Activated CD8-positive, alpha-beta memory T cell treated with anti-CD3 and anti-CD28 coated beads for 24 hours (primary cell): ENCODE results near the gene TMEM8B.

Experiments used
- DNase-seq: peaks from one replicate; pipeline ENCODE4 v3.0.0-alpha.2; 2020

TMEM8B gene

DNA sequence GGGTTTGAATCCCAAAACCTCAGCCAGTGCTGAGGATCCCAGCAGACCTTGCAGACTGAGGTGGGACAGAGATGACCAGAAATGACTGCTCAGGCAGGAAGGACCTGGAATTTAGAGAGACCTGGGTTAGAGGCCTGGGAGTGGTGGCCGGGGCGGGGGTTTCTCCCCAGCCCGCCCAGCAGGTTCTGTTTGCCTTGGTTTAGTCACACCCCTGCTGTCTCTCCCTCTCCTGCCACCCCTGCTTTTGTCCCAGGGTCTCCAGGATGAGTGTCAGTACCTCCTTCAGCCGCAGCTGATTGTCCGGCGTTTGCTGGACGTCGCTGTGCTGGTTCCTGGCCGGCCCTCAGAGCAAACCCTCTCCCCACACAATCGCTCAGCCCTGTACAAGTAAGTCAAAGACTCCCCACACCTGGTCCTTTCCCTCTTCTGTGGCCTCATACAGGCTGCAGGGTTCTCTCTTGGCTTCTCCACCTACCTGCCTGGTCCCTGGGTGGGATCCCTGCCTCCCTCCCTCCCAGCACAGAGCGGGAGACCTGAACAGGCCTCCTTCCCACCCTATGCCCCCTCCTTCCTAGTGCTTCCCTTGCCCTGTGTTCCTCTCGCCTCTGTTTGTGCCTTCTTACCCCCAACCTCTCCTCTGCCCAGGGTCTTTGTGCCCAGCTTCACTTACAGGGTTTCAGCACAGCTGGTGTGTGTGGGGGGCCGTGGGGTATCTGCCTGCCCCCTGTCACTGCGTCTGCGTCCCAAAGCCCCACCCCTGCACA lies 12.0 kb downstream of the TMEM8B start:
- no peak for DNase-seq

- DNase-seq, result no peak
Observed at GRCh38 chr9:35841645-35841900, 12.5 kb downstream of the TMEM8B start.

- no peak for DNase-seq
Observed at GRCh38 chr9:35842020-35842745, 13.2 kb downstream of the TMEM8B start.

GRCh38 chr9:35842795-35843194 lies 13.8 kb downstream of the TMEM8B start:
- no peak for DNase-seq

DNA sequence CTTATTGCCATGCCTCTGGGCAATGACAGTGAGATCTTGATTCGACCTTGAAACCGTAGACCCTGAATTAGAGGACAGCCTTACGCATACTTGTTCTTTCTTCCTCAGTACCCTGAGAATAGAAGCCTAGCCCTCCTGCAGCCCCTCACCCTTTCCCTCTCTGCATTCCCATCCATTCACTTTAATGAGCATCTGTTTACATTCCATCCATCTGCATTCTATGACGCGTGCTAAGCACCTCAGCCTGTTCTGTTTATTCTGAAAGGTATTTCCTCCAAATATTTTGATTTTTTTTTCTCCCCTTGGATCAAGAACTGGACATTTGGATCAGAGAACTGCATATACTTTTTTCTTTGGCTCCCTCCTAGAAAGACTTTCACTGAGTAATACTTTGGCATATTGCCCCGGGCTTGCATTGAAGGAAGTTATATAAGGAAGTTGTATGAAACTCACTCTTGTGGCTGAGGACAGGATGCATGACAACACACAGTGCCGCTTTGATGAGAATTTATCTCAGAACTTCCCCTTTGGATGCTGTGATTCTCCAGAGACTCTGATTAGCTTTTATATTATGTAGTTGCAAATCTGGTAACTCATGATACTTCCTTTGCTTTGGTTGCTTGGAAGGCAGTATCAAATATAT lies 15.7 kb downstream of the TMEM8B start:
- DNase-seq, result no peak

DNA sequence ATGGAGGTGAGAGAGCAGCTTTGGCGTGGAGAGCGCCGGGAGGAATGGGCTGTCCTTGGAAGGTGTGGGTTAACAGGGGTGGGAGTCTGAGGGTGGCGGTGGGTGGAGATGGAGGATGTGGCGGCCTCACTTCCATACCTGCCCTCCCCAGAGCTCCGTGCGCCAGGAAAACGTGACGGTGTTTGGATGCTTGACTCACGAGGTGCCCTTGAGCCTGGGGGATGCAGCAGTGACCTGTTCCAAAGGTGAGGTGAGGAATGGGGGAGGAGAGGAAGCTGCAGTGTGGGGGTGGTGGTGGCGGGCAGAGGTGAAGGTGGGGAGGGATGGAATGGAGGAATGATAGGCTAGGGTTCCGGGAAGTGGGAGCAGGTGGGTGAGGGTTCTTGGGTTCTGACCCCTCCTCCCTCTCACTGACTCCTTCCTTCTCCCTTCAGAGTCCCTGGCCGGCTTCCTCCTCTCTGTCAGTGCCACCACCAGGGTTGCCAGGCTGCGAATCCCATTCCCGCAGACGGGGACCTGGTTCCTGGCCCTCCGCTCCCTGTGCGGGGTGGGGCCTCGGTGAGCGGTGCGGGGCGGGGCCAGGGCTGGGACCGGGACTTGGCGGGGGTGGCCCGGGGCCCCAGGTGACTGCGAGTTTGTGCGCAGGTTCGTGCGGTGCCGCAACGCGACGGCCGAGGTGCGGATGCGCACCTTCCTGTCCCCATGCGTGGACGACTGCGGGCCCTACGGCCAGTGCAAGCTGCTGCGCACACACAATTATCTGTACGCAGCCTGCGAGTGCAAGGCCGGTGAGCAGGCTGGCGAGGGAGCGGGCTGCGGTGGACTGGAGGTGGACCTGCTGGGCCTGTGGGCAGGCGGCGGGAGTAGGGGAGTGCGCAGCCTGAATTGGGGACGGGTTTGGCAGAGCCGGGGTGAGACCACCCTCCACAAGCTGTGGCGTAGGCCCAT lies 17.1 kb downstream of the TMEM8B start:
- DNase-seq, result no peak

GRCh38 chr9:35847792-35848572 lies 19.0 kb downstream of the TMEM8B start:
- DNase-seq, result no peak

- no peak for DNase-seq
Observed at GRCh38 chr9:35852267-35852815, 23.3 kb downstream of the TMEM8B start.

DNA sequence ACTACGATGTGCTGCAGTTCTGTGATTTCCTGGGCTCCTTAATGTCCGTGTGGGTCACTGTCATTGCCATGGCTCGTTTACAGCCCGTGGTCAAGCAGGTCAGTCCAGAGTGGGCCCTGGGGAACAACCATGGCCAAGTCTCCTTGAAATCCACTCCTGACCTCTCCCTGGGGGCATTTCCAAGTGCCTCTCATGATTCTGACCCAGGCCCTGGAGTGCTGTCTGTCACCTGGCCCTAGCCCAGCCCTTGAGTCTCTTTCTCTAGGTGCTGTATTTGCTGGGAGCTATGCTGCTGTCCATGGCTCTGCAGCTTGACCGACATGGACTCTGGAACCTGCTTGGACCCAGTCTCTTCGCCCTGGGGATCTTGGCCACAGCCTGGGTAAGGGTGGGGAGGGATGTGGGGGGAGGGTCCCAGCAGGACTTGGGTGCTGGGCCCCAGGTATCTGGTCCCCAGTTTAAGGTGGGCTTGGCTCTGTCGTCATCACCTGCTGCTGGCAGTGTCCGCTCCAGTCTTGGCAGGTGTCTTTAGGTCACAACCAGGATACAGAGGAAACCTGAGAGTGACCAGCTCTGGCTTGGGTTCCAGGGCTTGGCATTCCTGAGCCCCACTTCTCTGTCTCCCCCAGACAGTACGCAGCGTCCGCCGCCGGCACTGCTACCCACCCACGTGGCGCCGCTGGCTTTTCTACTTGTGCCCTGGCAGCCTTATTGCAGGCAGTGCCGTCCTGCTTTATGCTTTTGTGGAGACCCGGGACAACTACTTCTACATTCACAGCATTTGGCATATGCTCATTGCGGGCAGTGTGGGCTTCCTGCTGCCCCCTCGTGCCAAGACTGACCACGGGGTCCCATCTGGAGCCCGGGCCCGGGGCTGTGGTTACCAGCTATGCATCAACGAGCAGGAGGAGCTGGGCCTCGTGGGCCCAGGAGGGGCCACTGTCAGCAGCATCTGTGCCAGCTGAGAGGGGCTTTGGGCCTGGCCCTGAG lies 24.1 kb downstream of the TMEM8B start:
- peak; percentile 45 for DNase-seq

DNA sequence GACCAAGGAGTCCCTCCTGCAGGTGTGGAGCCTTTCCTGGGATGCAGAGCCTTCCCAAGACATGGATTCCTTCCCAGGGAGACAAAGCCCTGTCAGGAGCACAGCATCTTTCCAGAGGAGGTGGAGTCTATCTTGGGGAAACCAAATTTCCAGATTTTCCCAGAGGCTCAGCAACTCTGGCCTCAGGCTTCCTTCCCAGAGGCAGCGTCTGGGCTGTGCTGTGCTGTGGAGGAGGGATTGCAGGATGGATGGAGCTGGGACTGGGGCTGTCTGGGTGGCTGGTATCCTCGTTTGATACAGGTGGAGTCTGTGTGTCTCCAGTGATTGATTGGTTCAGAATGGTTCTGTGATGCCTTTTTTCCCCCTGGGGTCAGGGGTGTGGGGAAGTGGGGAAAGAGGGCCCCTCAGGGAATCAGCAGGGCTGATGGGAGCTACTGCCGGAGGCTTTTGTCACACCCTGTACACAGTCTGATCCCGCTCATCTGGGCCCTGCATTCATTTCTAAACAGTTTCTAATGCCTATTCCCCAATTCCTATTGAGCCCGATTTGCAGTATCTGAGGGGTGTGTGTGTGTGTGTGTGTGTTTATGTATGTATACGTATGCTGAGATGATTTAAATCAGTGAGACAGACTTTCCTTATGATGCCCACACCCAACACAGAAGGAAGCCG lies 25.2 kb downstream of the TMEM8B start:
- peak; percentile 15 for DNase-seq

DNA sequence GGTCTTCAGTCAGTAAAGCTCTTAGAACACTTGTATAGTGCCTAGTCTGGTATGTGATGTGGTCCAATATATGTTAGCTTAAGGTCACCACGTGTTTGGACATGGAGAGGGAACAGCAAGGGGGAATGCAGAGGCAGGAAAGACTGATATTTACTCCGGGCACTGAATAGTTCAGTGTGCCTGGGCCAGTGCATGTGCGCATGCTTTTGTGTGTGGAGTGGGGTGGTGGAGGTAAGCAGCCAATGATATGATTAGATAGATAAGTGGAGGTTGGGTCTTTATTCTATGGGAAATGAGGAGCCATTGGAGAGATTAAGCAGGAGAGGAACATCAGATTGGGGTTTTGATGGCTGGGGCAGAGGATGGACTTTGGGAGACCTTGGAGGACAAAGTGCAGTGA lies 27.2 kb downstream of the TMEM8B start:
- peak; percentile 15 for DNase-seq

DNA sequence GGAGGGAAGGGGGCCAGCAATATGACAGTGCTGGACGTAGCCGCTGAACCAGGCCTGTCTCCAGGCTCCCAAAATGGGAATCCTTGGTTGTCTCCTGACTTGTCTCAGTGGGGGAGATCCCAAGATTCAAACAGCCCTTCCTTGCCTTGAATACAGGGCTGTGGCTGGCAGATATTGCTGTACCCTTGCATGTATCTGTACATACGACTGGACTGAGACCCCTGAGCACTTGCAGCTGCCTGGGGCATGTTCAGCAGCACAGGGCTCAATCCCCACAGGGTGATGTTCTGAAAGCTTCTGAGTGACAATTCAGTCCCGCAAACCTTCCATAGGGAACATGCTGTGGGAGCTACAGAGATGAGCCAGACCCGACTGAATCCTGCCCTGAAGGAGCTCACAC lies 27.9 kb downstream of the TMEM8B start:
- DNase-seq, result peak; percentile 28

GRCh38 chr9:35858458-35858857 lies 29.4 kb downstream of the TMEM8B start:
- no peak for DNase-seq

- peak; percentile 51 for DNase-seq
Observed at GRCh38 chr9:35859310-35859989, 30.4 kb downstream of the TMEM8B start.

- DNase-seq, result peak; percentile 13
Observed at GRCh38 chr9:35859990-35860339, 30.9 kb downstream of the TMEM8B start.

DNA sequence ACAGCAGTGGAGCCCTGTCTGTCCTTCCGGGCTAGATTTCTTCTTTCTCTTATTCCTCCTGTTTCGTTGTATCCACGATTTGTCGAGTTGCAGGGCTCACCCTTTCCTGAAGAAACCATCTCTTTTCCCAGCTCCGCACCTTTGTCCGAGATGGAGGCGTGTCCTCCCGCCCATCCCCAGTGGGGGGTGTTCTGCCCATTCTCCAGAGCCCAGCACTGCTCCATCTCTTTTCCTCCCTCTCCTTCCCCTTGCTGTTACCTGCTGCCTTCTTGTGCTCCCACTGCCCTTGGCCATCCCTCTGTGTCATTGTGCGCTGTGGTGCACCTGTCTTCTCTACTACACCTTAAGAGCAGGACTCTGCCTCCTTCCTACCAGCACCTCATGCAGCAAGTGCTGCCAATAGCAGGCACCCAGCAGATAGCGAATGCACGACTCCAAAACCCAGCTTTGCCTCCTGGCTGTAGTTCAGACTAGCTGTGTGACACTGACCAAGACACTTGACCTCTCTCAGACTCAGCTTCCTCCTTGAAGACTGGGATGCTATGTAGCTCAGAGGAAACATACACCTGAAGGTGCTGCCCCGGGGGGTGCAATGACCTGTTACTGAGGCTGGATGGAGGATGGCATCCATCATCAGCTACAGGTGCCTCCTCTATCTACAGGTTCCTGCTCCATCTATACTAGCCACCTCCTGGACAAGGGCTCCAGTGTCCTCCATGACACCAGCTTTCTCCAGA lies 32.3 kb downstream of the TMEM8B start:
- DNase-seq, result peak; percentile 40

GRCh38 chr9:35862328-35862727 lies 33.3 kb downstream of the TMEM8B start:
- peak; percentile 24 for DNase-seq

DNA sequence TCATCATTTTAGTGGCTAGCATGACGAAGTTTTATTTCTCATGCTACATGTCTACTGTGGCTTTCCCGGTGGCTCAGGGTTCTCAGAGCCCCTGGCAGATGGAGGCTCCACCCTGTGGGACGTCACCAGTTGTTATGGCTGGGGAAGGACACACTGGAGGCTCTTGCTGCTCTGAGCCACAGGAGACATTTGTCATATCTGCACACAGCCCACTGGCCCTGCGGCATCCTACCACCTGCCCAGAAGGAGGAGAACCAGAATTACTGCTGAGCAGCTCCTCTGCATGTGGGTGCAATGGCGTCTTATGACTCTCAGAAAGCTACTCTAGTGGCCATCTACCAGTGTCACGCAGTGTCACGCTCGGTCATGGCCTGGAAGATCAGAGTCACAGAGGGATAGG lies 34.6 kb downstream of the TMEM8B start:
- DNase-seq, result peak; percentile 33
